Ishikawa (cell line): ENCODE data around the gene STAT5A.

ENCODE experiments used
- CEBPB ChIP-seq: IDR thresholded peaks from 2 replicates; pipeline ENCODE4 v1.6.1; 2012
- EGR1 ChIP-seq: IDR thresholded peaks from 2 replicates; pipeline ENCODE4 v1.6.1; 2012
- EP300 ChIP-seq: IDR thresholded peaks from 2 replicates; pipeline ENCODE4 v1.6.1; 2012; ENCODE audit warnings: borderline replicate concordance
- FOXM1 ChIP-seq: IDR thresholded peaks from 2 replicates; pipeline ENCODE4 v1.6.1; 2012; ENCODE audit warnings: low read depth, borderline replicate concordance
- MAX ChIP-seq: IDR thresholded peaks from 2 replicates; pipeline ENCODE4 v1.6.1; 2012
- NFIC ChIP-seq: IDR thresholded peaks from 2 replicates; pipeline ENCODE4 v1.6.1; 2012
- RAD21 ChIP-seq: IDR thresholded peaks from 2 replicates; pipeline ENCODE4 v1.6.1; 2012; ENCODE audit warnings: low read depth
- REST ChIP-seq: IDR thresholded peaks from 2 replicates; pipeline ENCODE4 v1.6.1; 2012; ENCODE audit warnings: low read depth, mild to moderate bottlenecking
- TAF1 ChIP-seq: IDR thresholded peaks from 2 replicates; pipeline ENCODE4 v1.6.1; 2012; ENCODE audit warnings: low read depth, mild to moderate bottlenecking
- TCF12 ChIP-seq: IDR thresholded peaks from 2 replicates; pipeline ENCODE4 v1.6.1; 2012; ENCODE audit warnings: low read depth
- TEAD4 ChIP-seq: IDR thresholded peaks from 2 replicates; pipeline ENCODE4 v1.6.1; 2012
- ZBTB7A ChIP-seq: IDR thresholded peaks from 2 replicates; pipeline ENCODE4 v1.6.1; 2012; ENCODE audit warnings: low read depth

GRCh38 chr17:42313773-42314566, 25.7 kb downstream of the STAT5A start:
- TF ChIP-seq TAF1, result no peak
- no peak for TF ChIP-seq MAX
- TF ChIP-seq RAD21, result no peak
- TF ChIP-seq TEAD4, result no peak
- TF ChIP-seq TCF12, result no peak
- no peak for TF ChIP-seq FOXM1
- TF ChIP-seq CEBPB, result no peak
- no peak for TF ChIP-seq EGR1
- TF ChIP-seq REST, result no peak
- no peak for TF ChIP-seq EP300
- no peak for TF ChIP-seq ZBTB7A
- TF ChIP-seq NFIC, result no peak
